GM19240 (cell line): ENCODE data around the gene NHERF2.

Experiments used
- DNase-seq: peaks from one replicate; pipeline ENCODE4 v3.0.0; 2011; ENCODE audit warnings: low spot score; ENCODE audit not compliant: insufficient read length

Gene NHERF2

GRCh38 chr16:2039274-2040031 is 12.8 kb downstream of the NHERF2 start:
- no peak for DNase-seq

- DNase-seq: no peak
These were observed 13.5 kb downstream of the NHERF2 start for GRCh38 chr16:2040041-2040786.

- no peak for DNase-seq
These were observed 14.3 kb downstream of the NHERF2 start for GRCh38 chr16:2040787-2041522.

GRCh38 chr16:2042171-2042985 is 15.7 kb downstream of the NHERF2 start:
- no peak for DNase-seq

- DNase-seq: no peak
These were observed 16.4 kb downstream of the NHERF2 start for GRCh38 chr16:2042986-2043666.

GRCh38 chr16:2043667-2044451 is 17.2 kb downstream of the NHERF2 start:
- DNase-seq: no peak

- no peak for DNase-seq
These were observed 17.8 kb downstream of the NHERF2 start for GRCh38 chr16:2044541-2044940.

GRCh38 chr16:2045965-2046892 is 19.5 kb downstream of the NHERF2 start:
- no peak for DNase-seq

GRCh38 chr16:2046893-2047329 is 20.2 kb downstream of the NHERF2 start:
- no peak for DNase-seq

- peak; percentile 99 for DNase-seq
These were observed 20.8 kb downstream of the NHERF2 start, which contains the start of the genes NTHL1 and TSC2 for GRCh38 chr16:2047330-2048115. Gene NTHL1, minus strand, starts transcription at chr16:2047834. Its CDS starts 11 bp downstream, at chr16:2047823. Gene TSC2, plus strand, starts transcription at chr16:2047985. Its CDS starts 631 bp downstream, at chr16:2048616.

- no peak for DNase-seq
These were observed 21.4 kb downstream of the NHERF2 start for GRCh38 chr16:2048116-2048543.

- DNase-seq: no peak
These were observed 26.5 kb downstream of the NHERF2 start for GRCh38 chr16:2053211-2053610.

GRCh38 chr16:2053897-2054296 is 27.2 kb downstream of the NHERF2 start:
- DNase-seq: no peak

GRCh38 chr16:2054543-2055245 is 28.0 kb downstream of the NHERF2 start:
- no peak for DNase-seq

GRCh38 chr16:2056077-2056476 is 29.4 kb downstream of the NHERF2 start:
- DNase-seq: no peak

- no peak for DNase-seq
These were observed 30.1 kb downstream of the NHERF2 start for GRCh38 chr16:2056681-2057407.
